GM12875 (cell line): ENCODE measurements around the gene ADAMTS12.
"Not testable (repeated sequence)": the region's sequence is repeated elsewhere in the genome, so short reads cannot be mapped to it uniquely, and the experiment has no call there.

Source experiments
- H3K4me3 ChIP-seq: one replicate; pipeline ENCODE4 v1.5.1; 2011; ENCODE audit warnings: low read depth, low read length, control low read depth
- TF ChIP-seq, protein P1 (sequence below): IDR thresholded peaks from 2 replicates; pipeline ENCODE4 v1.5.1; 2011; ENCODE audit warnings: low read depth, mild to moderate bottlenecking, control low read depth, inconsistent platforms, low read length, moderate library complexity, borderline replicate concordance; ENCODE audit not compliant: insufficient read depth

Gene ADAMTS12

DNA sequence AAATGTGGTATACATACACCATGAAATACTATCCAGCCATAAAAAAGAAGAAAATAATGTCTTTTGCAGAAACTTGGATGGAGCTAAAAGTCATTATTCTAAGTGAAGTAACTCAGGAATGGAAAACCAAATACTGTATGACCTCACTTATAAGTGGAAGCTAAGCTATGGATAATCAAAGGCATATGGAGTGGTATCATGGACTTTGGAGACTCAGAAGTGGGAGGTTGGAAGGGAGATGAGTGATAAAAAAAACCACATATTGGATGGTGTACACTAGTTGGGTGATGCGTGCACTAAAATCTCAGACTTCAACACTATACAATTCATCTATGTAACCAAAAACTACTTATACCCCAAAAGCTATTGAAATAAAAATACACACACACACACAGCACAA, 24.5 kb downstream of the ADAMTS12 start:
- no peak overlapping the region for H3K4me3 ChIP-seq
- TF ChIP-seq, protein P1, sequence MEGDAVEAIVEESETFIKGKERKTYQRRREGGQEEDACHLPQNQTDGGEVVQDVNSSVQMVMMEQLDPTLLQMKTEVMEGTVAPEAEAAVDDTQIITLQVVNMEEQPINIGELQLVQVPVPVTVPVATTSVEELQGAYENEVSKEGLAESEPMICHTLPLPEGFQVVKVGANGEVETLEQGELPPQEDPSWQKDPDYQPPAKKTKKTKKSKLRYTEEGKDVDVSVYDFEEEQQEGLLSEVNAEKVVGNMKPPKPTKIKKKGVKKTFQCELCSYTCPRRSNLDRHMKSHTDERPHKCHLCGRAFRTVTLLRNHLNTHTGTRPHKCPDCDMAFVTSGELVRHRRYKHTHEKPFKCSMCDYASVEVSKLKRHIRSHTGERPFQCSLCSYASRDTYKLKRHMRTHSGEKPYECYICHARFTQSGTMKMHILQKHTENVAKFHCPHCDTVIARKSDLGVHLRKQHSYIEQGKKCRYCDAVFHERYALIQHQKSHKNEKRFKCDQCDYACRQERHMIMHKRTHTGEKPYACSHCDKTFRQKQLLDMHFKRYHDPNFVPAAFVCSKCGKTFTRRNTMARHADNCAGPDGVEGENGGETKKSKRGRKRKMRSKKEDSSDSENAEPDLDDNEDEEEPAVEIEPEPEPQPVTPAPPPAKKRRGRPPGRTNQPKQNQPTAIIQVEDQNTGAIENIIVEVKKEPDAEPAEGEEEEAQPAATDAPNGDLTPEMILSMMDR, result no peak

DNA sequence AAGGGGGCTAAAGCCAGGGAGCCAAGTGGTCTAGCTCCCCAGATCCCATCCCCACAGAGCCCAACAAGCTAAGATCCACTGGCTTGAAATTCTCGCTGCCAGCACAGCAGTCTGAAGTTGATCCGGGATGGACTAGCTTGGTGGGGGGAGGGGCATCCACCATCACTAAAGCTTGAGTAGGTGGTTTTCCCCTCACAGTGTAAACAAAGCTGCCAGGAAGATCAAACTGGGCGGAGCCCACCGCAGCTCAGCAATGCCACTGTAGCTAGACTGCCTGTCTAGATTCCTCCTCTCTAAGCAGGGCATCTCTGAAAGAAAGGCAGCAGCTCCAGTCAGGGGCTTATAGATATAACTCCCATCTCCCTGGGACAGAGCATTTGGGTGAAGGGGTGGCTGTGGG, 32.6 kb downstream of the ADAMTS12 start:
- H3K4me3 ChIP-seq, result not testable (repeated sequence)

DNA sequence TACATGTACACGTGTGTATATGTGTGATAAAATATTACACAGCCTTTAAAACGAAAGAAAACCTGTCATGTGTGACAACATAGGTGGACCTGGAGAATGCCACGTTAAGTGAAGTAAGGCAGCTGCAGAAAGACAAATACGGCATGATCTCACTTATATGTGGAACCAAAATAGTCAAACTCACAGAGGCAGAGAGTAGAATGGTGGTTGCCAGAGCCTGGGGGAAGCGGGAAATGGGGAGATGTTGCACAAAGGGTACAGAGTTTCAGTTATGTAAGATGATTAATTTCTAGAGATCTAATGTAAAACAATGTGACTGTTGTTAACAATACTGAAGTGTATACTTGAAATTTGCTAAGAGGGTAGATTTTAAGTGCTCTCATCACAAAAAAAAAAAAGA, 34.8 kb downstream of the ADAMTS12 start:
- TF ChIP-seq, protein P1, result no peak
- no peak overlapping the region for H3K4me3 ChIP-seq

DNA sequence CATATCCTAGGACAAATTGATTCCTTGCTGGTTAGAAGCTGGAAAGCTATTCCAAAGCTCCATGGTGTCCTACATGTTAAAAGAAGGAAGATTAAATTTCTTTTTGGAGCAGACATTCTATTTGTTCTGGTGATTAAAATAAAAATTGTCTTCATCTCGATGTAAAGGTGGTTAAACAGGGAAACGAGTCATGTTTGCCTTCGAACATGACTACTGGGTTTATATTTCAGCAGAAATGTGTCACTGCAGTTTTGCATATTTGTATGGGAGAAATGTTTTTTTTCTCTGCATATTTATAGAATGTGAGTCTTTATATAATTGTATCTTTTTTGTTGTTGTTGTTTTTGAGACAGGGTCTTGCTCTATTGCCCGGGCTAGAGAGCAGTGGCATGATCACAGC, 36.4 kb downstream of the ADAMTS12 start:
- no peak overlapping the region for H3K4me3 ChIP-seq
- TF ChIP-seq, protein P1, result no peak

DNA sequence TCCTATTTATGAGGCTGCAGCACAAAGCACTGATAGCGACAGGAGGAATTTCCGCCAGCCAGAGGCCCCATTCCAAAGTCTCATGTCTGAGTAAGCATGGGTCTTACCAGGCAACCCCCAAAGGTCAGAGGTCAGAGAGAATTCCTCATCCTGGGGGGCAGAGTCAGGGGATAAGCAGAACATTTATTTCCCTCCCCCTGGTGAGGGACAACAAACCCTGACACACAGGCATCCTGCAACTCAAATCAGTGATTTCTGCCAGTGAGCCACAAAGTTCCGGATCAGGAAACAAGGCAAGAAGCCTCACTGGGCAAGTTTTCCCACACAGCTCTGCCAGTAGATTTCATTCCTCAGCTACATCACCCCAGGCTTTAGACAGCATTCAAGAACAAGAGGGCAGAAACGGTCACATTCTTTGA, 37.0 kb downstream of the ADAMTS12 start:
- H3K4me3 ChIP-seq, result no peak overlapping the region
- TF ChIP-seq, protein P1, result no peak

DNA sequence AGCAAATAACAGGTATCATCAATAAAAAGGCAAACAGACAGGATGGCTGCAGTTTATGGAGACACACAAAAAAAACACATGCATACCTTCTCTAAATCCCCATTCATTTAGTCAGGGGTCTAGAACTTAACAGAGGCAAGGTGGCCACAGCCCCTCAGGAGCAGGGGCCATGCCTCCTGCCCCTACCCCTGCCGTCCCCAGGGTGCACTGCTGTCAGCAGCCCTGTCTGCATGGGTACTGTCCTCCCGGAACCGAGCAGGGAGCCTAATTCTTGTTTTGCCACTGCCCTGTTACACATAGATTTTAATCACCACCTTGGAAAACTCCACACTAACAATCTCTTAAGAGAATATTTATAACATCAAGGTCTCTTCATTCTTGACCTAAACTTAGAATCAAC, 39.0 kb downstream of the ADAMTS12 start:
- TF ChIP-seq, protein P1, result no peak
- H3K4me3 ChIP-seq, result no peak overlapping the region

DNA sequence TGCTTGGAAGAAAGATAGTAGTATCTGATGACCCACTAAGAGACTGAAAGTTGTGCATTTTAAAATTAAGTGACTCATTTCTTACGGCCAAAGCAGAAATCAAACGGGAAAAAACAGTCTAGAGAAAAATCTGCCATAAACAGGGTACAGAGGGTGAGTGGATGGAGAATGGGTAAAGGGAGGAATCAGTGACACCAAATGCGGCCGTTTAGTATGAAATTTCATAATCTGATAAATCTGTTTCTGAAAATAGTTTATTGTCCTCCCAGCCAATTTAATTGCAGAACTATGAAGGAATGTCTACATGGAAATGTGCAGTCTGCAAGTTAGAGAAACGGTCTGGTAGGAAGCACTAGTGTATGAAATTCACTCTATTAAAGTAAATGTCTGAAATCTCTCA, 39.5 kb downstream of the ADAMTS12 start:
- no peak overlapping the region for H3K4me3 ChIP-seq
- TF ChIP-seq, protein P1, result no peak

DNA sequence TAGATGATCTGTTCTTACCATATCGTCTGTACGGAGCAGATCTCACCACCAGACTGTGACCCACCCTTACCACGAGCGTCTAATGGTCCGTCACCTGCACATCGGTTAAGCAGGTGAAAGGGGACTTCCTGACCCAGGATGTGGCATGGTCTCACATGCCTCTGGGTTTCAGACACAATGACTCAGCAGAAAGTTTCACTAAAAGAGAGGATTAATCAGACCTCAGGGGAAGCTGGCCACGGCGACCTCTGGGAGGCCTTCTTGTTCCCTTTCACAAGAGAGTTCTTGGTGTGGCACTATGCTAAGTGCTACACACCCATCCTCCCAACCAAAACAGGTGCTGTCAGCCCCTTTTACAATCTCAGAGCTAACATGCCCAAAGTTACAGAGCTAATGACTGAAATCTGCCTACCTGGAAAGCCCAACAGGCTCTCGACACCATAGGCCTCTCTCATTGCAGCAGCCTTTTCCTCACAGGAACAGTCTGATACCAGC, 41.6 kb downstream of the ADAMTS12 start:
- TF ChIP-seq, protein P1, result 0 out of 2 replicates have a peak, but pooled peaks have one; percentile 3
- no peak overlapping the region for H3K4me3 ChIP-seq
